GM13976 (cell line): Measurements from ENCODE around the gene ANG.
A peak's percentile ranks its signal among the peaks of the same experiment; 100 is the strongest.

Source experiments
- DNase-seq: peaks from one replicate; pipeline ENCODE4 v3.0.0; 2012; ENCODE audit warnings: low spot score
- CTCF ChIP-seq: IDR thresholded peaks from 2 replicates; pipeline ENCODE4 v1.5.1; 2012; ENCODE audit warnings: borderline replicate concordance, mild to moderate bottlenecking; ENCODE audit not compliant: insufficient read depth; ENCODE audit errors: extremely low read depth, missing control alignments, control extremely low read depth
- in situ Hi-C: fragments of 300-500 bp; cut with MboI; formaldehyde crosslinking; loops from one replicate; pipeline ENCODE4 v1.12.0; 2022; ENCODE audit warnings: low sequenced_read_pairs, mixed read lengths, inconsistent platforms; ENCODE audit not compliant: unreplicated experiment

Gene ANG

GRCh38 chr14:20671597-20672283 is 16.8 kb upstream of the ANG start:
- DNase-seq: peak; percentile 21
- no peak for TF ChIP-seq CTCF
- in situ Hi-C loops: no loop called here

GRCh38 chr14:20675669-20676068 is 12.9 kb upstream of the ANG start:
- DNase-seq: peak; percentile 43
- in situ Hi-C loops: no loop called here
- TF ChIP-seq CTCF: no peak

GRCh38 chr14:20676072-20676471 is 12.5 kb upstream of the ANG start:
- no peak for DNase-seq
- in situ Hi-C loops: no loop called here
- TF ChIP-seq CTCF: no peak

GRCh38 chr14:20679907-20680306 is 8.7 kb upstream of the ANG start:
- in situ Hi-C loops: loop anchor here (10.0 kb wide), 2 partner anchors 45 to 355 kb away; no protein-coding TSS in a partner anchor
- no peak for TF ChIP-seq CTCF
- peak; percentile 28 for DNase-seq

- no peak for DNase-seq
- in situ Hi-C loops: loop anchor here (10.0 kb wide), 2 partner anchors 46 to 356 kb away; no protein-coding TSS in a partner anchor
- no peak for TF ChIP-seq CTCF
These were observed 8.2 kb upstream of the ANG start for GRCh38 chr14:20680363-20680762.

GRCh38 chr14:20680843-20681347 is 7.7 kb upstream of the ANG start:
- in situ Hi-C loops: loop anchor here (10.0 kb wide), 2 partner anchors 46 to 356 kb away; no protein-coding TSS in a partner anchor
- peak; percentile 63 for DNase-seq
- no peak for TF ChIP-seq CTCF
